GM12878 (cell line): ENCODE data around the gene ADCY2. TPM values are rescaled to one million over a fixed set of nuclear protein-coding genes. Genes with fewer than 3 reads are reported as not detected.

ENCODE experiments used
- ATAC-seq: fragments of 200-7000 bp; cut with Tn5 transposase; 3 replicates; pipeline ENCODE4 v1.9.1; 2020; ENCODE audit warnings: mild to moderate bottlenecking, moderate library complexity
- BruUV-seq: library from RNA; stranded (reverse); fragments of 400-500 nt; replicated peaks from 2 replicates; lab custom pipeline; 2021; lab: Mats Ljungman, UMichigan
- CTCF ChIA-PET: fragments of 300-600 bp; sonication (Branson Sonifier 250); formaldehyde crosslinking; extraction: SDS; loops from one replicate; lab custom pipeline; 2021; ENCODE audit warnings: inconsistent platforms; lab: Yijun Ruan, JAX
- POLR2A ChIA-PET: fragments of 350-600 bp; formaldehyde crosslinking; extraction: SDS; loops from one replicate; lab custom pipeline; 2021; ENCODE audit warnings: inconsistent platforms; lab: Charles Lee
- RAD21 ChIA-PET: fragments of 300-600 bp; sonication (Branson Sonifier 250); formaldehyde crosslinking; loops from one replicate; lab custom pipeline; 2023; ENCODE audit warnings: antibody characterized with exemption; ENCODE audit not compliant: unreplicated experiment; lab: Charles Lee
- SMC1A ChIA-PET: fragments of 300-600 bp; sonication (Branson Sonifier 250); formaldehyde crosslinking; loops from one replicate; lab custom pipeline; 2023; ENCODE audit not compliant: unreplicated experiment, uncharacterized antibody; lab: Charles Lee
- DNase-seq: peaks from one replicate; pipeline ENCODE4 v3.0.0-alpha.2; 2011; ENCODE audit warnings: low read depth, low spot score
- FAIRE-seq: peaks from 3 replicates; lab custom pipeline; 2011; peaks lifted over from hg19 to GRCh38; lab: Jason Lieb, UNC
- H2AFZ ChIP-seq: 2 replicates; pipeline ENCODE4 v1.6.0; 2011; ENCODE audit warnings: low read depth, low read length, control low read depth; ENCODE audit not compliant: control insufficient read depth
- H3K27ac ChIP-seq: 2 replicates; pipeline ENCODE4 v1.5.1; 2011; ENCODE audit warnings: control low read depth; ENCODE audit not compliant: control insufficient read depth, insufficient read depth
- H3K27me3 ChIP-seq, 2 experiments: replicated peaks in 1 of 2; 2 replicates each; pipeline versions ENCODE4 v1.6.0 to v1.6.1; 2011; ENCODE audit warnings: low read length in 1 of 2; ENCODE audit not compliant: control insufficient read depth in 2 of 2, insufficient read depth in 2 of 2
- H3K36me3 ChIP-seq, 2 experiments: 2 replicates each; pipeline ENCODE4 v1.5.1; 2011; ENCODE audit warnings: low read length in 1 of 2; ENCODE audit not compliant: control insufficient read depth in 2 of 2, insufficient read depth in 2 of 2
- H3K4me1 ChIP-seq: 2 replicates; pipeline ENCODE4 v1.6.1; 2011; ENCODE audit warnings: mild to moderate bottlenecking, low read length, moderate library complexity, mixed read lengths; ENCODE audit not compliant: control insufficient read depth, insufficient read depth
- H3K4me2 ChIP-seq: 2 replicates; pipeline ENCODE4 v1.6.0; 2011; ENCODE audit warnings: control low read depth; ENCODE audit not compliant: control insufficient read depth, insufficient read depth
- H3K4me3 ChIP-seq: fragments of 200-600 bp; sonication (generic); 2 replicates; pipeline ENCODE4 v1.5.1; 2016
- H3K79me2 ChIP-seq: 2 replicates; pipeline ENCODE4 v1.6.0; 2011; ENCODE audit warnings: low read length; ENCODE audit not compliant: control insufficient read depth, insufficient read depth
- H3K9ac ChIP-seq: 2 replicates; pipeline ENCODE4 v1.8.0; 2011; ENCODE audit warnings: low read length, control low read depth, mixed read lengths; ENCODE audit not compliant: control insufficient read depth, insufficient read depth
- H3K9me3 ChIP-seq: replicated peaks from 3 replicates; pipeline ENCODE4 v1.5.1; 2011; ENCODE audit warnings: mild to moderate bottlenecking, low read length; ENCODE audit not compliant: control insufficient read depth, insufficient read depth
- H4K20me1 ChIP-seq: 2 replicates; pipeline ENCODE4 v1.6.0; 2011; ENCODE audit not compliant: control insufficient read depth, insufficient read depth
- CBFB ChIP-seq: IDR thresholded peaks from 2 replicates; pipeline ENCODE4 v1.6.1; 2016; ENCODE audit warnings: antibody characterized with exemption, low read depth
- CEBPB ChIP-seq, 2 experiments: fragments of 150-350 bp in 1 of 2; IDR thresholded peaks; 2 replicates each; pipeline ENCODE4 v1.6.1; 2012 to 2014; ENCODE audit warnings: low read depth in 2 of 2, low read length in 2 of 2, borderline replicate concordance in 1 of 2, inconsistent platforms in 1 of 2
- CHD4 ChIP-seq: fragments of 200-600 bp; sonication (generic); IDR thresholded peaks from 2 replicates; pipeline ENCODE4 v1.6.1; 2016; ENCODE audit warnings: mild to moderate bottlenecking
- E2F4 ChIP-seq: IDR thresholded peaks from 2 replicates; pipeline ENCODE4 v1.6.1; 2012; ENCODE audit warnings: low read depth, low read length, improper control_type of control experiment
- EP300 ChIP-seq, 2 experiments: fragments of 150-350 bp in 1 of 2; IDR thresholded peaks; 2 replicates each; pipeline ENCODE4 v1.6.1; 2011 to 2012; ENCODE audit warnings: low read depth in 2 of 2, low read length in 2 of 2, borderline replicate concordance in 1 of 2, improper control_type of control experiment in 1 of 2, inconsistent platforms in 1 of 2; ENCODE audit not compliant: control insufficient read depth in 1 of 2
- EZH2 ChIP-seq: IDR thresholded peaks from 2 replicates; pipeline ENCODE4 v1.6.1; 2012; ENCODE audit warnings: low read depth, mild to moderate bottlenecking, control low read depth, inconsistent platforms, low read length, borderline replicate concordance; ENCODE audit not compliant: control insufficient read depth
- MAX ChIP-seq: IDR thresholded peaks from 2 replicates; pipeline ENCODE4 v1.6.1; 2012; ENCODE audit warnings: low read depth, low read length, improper control_type of control experiment
- NFXL1 ChIP-seq: fragments of 450-650 bp; IDR thresholded peaks from 2 replicates; pipeline ENCODE4 v1.6.1; 2017; ENCODE audit warnings: antibody characterized with exemption, mild to moderate bottlenecking, borderline replicate concordance
- PAX5 ChIP-seq: IDR thresholded peaks from 2 replicates; pipeline ENCODE4 v1.6.1; 2011; ENCODE audit warnings: low read depth, low read length, borderline replicate concordance
- SREBF2 ChIP-seq: IDR thresholded peaks from 2 replicates; pipeline ENCODE4 v1.6.1; 2012; ENCODE audit warnings: mild to moderate bottlenecking, low read length
- STAT3 ChIP-seq: IDR thresholded peaks from 2 replicates; pipeline ENCODE4 v1.6.1; 2011; ENCODE audit warnings: low read depth, low read length, improper control_type of control experiment
- USF2 ChIP-seq: IDR thresholded peaks from 2 replicates; pipeline ENCODE4 v1.6.1; 2011; ENCODE audit warnings: low read depth, low read length, improper control_type of control experiment, borderline replicate concordance
- ZSCAN29 ChIP-seq: fragments of 450-650 bp; IDR thresholded peaks from 2 replicates; pipeline ENCODE4 v1.6.1; 2017; ENCODE audit warnings: mild to moderate bottlenecking, moderate library complexity
- WGBS: methylation state at CpG from one replicate; pipeline ENCODE4 v1.1.6; 2016; ENCODE audit warnings: low lambda C conversion rate; ENCODE audit not compliant: insufficient replicate concordance, insufficient coverage; ENCODE audit errors: missing lambda C conversion rate; 5-methylcytosine and 5-hydroxymethylcytosine counted together
- in situ Hi-C: fragments of 300-500 bp; cut with MboI; formaldehyde crosslinking; loops from 9 replicates; pipeline ENCODE4 v1.14.3; 2018; ENCODE audit warnings: mixed read lengths
- intact Hi-C: fragments of 100-400 bp; cut with micrococcal nuclease; formaldehyde crosslinking; loops from one replicate; pipeline ENCODE4 v1.14.2; 2022; ENCODE audit not compliant: unreplicated experiment
- polyA plus RNA-seq, 11 experiments: library from polyadenylated mRNA; depleted of rRNA in 4 of 11; unstranded in 6 of 11; stranded (reverse) in 5 of 11; fragments of >200 nt; fragmentation: Nextera tagmentation in 4 of 11; fragmentation: Illumina TruSeq in 1 of 11; extraction: Ambion mirVana in 4 of 11; extraction: Trizol in 1 of 11; gene quantifications; 1 replicate in 1 of 11; 2 replicates in 10 of 11; pipeline versions ENCODE4 v1.2.1 to v1.2.3, GENCODE V29; 2011 to 2016; ENCODE audit warnings: inconsistent platforms in 2 of 11, missing spikeins in 2 of 11, low read depth in 1 of 11
- total RNA-seq, 4 experiments: library from RNA; depleted of rRNA in 3 of 4; stranded (reverse); fragments of >200 nt in 3 of 4; fragmentation: Illumina TruSeq in 1 of 4; extraction: Trizol in 1 of 4; gene quantifications; 2 replicates each; pipeline versions ENCODE4 v1.2.1 to v1.2.3, GENCODE V29; 2013 to 2021

ADCY2 gene
- total and polyA plus RNA-seq, 10 of the 15 experiments (the other 5 are each of a cell fraction or from before 2014, with no cell fraction given): 0.07 to 0.26 TPM; not detected in 8

- Histone ChIP-seq H3K9ac (no peak overlapping the region), H3K36me3 (no peaks in the 10 kb centered on the region), H3K27me3 (no peaks in the 10 kb centered on the region), H3K79me2 (no peaks in the 10 kb centered on the region), H3K9me3 (no peaks in the 10 kb centered on the region; the same call in 2 of the 3 replicates), H3K4me2 (no peak overlapping the region), H3K27ac (no peak overlapping the region), H3K4me3 (no peak overlapping the region), H3K4me1 (no peaks in the 10 kb centered on the region), H2AFZ (no peak overlapping the region), H4K20me1 (no peaks in the 10 kb centered on the region)
- FAIRE-seq (no peak), ATAC-seq (no peak), DNase-seq (no peak)
- ChIA-PET POLR2A (no interaction called here), SMC1A (no interaction called here), RAD21 (no interaction called here), CTCF (no interaction called here)
- 51% methylated on average over 12 of the region's 12 CpGs for WGBS
- intact Hi-C loops (no loop called here), in situ Hi-C loops (no loop called here)
- BruUV-seq: no TSS peak
- no peak for TF ChIP-seq NFXL1
- no peak for TF ChIP-seq USF2
- no peak for TF ChIP-seq ZSCAN29
- no peak for TF ChIP-seq STAT3
- no peak for TF ChIP-seq EZH2
- no peak for TF ChIP-seq CBFB
- no peak for TF ChIP-seq SREBF2
- no peak for TF ChIP-seq E2F4
- no peak for TF ChIP-seq PAX5
- no peak for TF ChIP-seq CEBPB (IDR thresholded peaks at IDR 0.05; ENCODE audit: borderline replicate concordance in 1 of 2, low read depth in 2 of 2, low read length in 2 of 2)
- no peak for TF ChIP-seq EP300 (IDR thresholded peaks at IDR 0.05; ENCODE audit: borderline replicate concordance in 1 of 2, control insufficient read depth in 1 of 2, low read depth in 2 of 2, low read length in 2 of 2)
- no peak for TF ChIP-seq MAX
- no peak for TF ChIP-seq CHD4
Measured at GRCh38 chr5:7474821-7475403, 79.0 kb downstream of the ADCY2 start.
